Loucy (cell line): ENCODE data around the gene STRIP2.

Source experiments
- CTCF ChIP-seq: fragments of 200-600 bp; sonication (generic); conservative IDR thresholded peaks from 2 replicates; pipeline ENCODE4 v1.5.1; 2014; ENCODE audit warnings: mild to moderate bottlenecking, antibody characterized with exemption, low read length
- EZH2phosphoT487 ChIP-seq: fragments of 200-600 bp; IDR thresholded peaks from 2 replicates; pipeline ENCODE4 v1.6.1; 2018; ENCODE audit warnings: antibody characterized with exemption, mild to moderate bottlenecking, moderate library complexity, borderline replicate concordance

- TF ChIP-seq CTCF (no peak), EZH2phosphoT487 (no peak)
These were observed 565 bp downstream of the STRIP2 start for GRCh38 chr7:129434675-129435318.
